ENCODE results near the gene SYNCRIP. TPM values are rescaled to one million over a fixed set of nuclear protein-coding genes. Genes with fewer than 3 reads are reported as not detected.

SYNCRIP gene
- total and polyA plus RNA-seq, 8 donors = 72.2 to 182 (median 156) TPM

DNA sequence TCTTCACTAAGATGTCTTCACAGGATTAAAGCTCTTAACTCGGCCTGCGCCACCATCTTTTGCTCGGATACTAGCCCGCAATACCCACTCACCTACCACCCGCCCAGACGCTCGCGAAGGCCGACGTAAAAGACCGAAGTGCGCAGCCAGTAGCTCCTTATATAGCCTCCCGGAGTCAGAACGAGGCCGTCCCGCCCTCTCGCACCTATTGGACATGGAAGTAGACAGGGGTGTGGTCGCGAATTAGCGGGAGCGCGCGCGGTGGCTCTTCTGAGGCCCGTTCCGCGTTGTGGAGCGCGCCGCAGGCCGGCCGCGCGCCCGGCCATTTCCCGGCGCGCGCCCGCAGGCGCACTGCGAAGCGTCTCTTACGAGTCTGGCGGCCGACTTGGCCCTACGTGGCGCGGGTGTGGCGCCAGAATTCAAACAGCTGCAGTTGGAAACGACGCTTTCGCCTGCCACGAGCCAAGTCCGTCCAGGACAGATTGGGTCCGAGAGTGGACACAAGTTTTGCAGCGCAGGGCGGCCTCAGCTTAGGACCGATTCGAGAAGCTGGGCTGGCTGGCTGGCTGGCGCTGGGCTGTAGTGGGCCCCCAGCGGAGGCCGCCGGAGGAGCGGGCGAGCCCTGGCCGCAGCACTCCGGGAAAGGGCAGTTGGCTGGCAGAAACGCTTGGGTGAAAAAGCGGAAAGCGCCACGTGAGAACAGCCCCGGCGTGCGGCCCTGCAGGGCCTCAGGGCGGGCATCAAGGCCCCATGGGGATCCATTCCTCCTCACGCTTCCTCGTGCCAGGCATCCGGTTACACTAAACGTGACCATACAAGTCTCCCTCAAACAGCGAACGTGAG is 36.1 kb upstream of the SYNCRIP start:
- H3K36me3 ChIP-seq = peaks cover 0 to 12% of the 10 kb centered on the region in 2 donors
- peak overlapping the region; percentile 89 to 95 for H3K27ac ChIP-seq
- H3K27me3 ChIP-seq = no peaks in the 10 kb centered on the region
- ATAC-seq (peak; percentile 98), DNase-seq (peak; percentile 98 to 100 (median 98))
- TF ChIP-seq, protein P1, sequence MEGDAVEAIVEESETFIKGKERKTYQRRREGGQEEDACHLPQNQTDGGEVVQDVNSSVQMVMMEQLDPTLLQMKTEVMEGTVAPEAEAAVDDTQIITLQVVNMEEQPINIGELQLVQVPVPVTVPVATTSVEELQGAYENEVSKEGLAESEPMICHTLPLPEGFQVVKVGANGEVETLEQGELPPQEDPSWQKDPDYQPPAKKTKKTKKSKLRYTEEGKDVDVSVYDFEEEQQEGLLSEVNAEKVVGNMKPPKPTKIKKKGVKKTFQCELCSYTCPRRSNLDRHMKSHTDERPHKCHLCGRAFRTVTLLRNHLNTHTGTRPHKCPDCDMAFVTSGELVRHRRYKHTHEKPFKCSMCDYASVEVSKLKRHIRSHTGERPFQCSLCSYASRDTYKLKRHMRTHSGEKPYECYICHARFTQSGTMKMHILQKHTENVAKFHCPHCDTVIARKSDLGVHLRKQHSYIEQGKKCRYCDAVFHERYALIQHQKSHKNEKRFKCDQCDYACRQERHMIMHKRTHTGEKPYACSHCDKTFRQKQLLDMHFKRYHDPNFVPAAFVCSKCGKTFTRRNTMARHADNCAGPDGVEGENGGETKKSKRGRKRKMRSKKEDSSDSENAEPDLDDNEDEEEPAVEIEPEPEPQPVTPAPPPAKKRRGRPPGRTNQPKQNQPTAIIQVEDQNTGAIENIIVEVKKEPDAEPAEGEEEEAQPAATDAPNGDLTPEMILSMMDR (IDR thresholded peaks at IDR 0.05) = no peak
- peak overlapping the region; percentile 65 to 73 for H3K4me3 ChIP-seq
- H3K9me3 ChIP-seq = no peaks in the 10 kb centered on the region
- intact Hi-C loops (cut with DNase I) = loop anchor here in 1 of 2 donors (5.0 kb wide), 1 partner anchor 37 kb away; the partner anchor contains the start of gene SYNCRIP
- H3K4me1 ChIP-seq = peaks cover 9 to 39% of the 10 kb centered on the region in 2 donors

DNA sequence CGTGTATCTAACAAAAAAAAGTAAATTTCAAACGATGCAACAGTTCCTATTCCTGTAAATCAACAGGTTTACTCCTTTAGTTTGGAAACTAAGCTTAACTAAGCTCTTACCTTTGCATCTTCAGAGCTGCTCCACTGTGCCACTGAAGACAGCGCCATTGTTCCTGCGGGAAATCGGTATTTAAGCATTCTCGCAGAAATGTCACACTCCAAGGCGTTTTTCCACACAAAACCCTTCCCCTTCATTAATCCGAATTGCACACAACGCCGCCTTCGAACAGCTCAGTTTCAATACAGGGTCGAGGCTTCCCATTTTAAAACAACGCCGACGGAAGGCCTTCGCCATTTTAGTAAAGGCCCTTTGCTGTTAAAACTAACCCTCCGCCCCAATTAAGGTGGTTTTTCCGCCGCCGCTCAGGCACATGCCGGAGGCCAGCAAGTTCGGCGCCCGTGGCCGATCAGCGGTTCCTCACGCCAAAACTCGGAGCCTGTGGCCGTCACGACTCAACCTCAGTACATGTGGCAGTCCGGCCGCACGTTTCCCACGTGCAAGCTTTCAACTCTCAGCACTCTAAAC is 35.4 kb upstream of the SYNCRIP start:
- Histone ChIP-seq H3K4me3 (peak overlapping the region; percentile 65 to 73), H3K36me3 (peaks cover 0 to 16% of the 10 kb centered on the region in 2 donors), H3K27ac (peak overlapping the region; percentile 89 to 95), H3K27me3 (no peaks in the 10 kb centered on the region), H3K4me1 (peaks cover 9 to 39% of the 10 kb centered on the region in 2 donors), H3K9me3 (no peaks in the 10 kb centered on the region)
- DNase-seq = peak in 2 of 4 donors; percentile 30 to 92
- intact Hi-C loops (cut with DNase I) = loop anchor here in 1 of 2 donors (5.0 kb wide), 1 partner anchor 36 kb away; the partner anchor contains the start of gene SYNCRIP
- peak; percentile 14 for ATAC-seq
- TF ChIP-seq, protein P1 (IDR thresholded peaks at IDR 0.05) = no peak

DNA sequence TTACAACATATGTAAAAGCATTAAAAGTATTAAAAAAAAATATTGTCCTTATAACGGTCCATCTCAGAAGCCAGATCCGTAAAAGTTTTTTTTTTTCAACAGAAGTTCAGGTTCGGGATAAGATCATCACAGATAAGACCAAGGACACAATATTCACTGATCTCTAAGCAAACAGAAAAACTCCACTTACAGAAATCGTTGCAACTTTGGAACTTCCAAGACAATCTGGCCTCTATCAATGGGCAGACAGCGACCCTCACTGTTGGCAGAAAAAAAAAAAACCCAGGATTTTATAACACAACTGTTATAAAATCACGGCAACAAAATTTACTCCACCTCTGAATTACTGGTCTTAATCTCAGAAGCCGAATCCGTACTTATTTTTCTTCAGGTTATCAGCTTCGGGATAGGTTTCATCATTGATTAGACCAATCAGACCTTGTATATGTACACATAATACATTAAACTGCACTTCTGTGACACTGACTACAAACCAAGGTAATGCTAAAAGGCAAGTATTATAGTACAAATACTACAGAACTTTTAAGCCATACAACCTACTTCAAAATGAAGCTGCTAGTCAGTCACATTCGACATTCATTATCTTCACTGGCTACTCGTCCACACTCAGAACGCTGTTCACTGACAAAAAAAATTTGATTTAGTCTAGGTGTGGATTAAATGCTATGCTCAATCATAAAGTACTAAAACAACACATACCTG is 34.7 kb upstream of the SYNCRIP start:
- no peaks in the 10 kb centered on the region for H3K9me3 ChIP-seq
- H3K27ac ChIP-seq = peak overlapping the region; percentile 89 to 95
- intact Hi-C loops (cut with DNase I) = loop anchor here in 1 of 2 donors (5.0 kb wide), 1 partner anchor 35 kb away; the partner anchor contains the start of gene SYNCRIP
- H3K36me3 ChIP-seq = peaks cover 0 to 23% of the 10 kb centered on the region in 2 donors
- peak in 2 of 4 donors; percentile 36 to 58 for DNase-seq
- H3K4me1 ChIP-seq = peaks cover 9 to 45% of the 10 kb centered on the region in 2 donors
- no peak for ATAC-seq
- TF ChIP-seq, protein P1 (IDR thresholded peaks at IDR 0.05) = no peak
- H3K27me3 ChIP-seq = no peaks in the 10 kb centered on the region
- H3K4me3 ChIP-seq = peak overlapping the region; percentile 65 to 73

DNA sequence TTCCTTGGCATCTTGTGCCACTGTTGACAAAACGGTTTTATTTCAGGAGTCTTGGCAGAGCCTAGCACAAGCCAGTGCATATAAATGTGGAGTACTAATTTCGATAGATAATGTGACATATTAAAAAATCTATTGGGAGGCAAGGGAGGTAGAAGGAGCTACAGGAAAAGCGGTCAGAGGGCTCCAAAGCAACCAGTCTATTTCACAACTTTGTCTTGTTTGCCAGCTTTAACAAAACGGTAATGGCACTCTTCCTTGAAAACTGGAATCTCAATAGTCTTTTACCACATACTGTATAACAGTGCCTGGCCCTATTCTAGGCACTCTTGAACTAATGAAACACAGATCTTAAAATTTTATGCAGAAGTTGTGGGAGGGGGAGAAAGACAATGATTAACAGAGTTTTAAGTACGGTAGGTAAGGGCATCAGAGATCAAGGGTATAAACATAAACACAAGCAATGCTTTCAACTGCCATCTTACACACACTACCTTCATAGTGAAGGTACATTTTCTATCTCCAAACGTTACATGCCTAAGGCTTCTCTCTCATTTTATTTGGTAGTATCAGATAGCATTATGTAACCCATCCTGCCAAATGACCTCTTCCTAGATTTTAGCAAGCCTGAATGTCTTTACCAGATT is 33.5 kb upstream of the SYNCRIP start:
- peaks cover 0 to 32% of the 10 kb centered on the region in 2 donors for H3K36me3 ChIP-seq
- H3K27ac ChIP-seq = peak overlapping the region in 1 of 2 donors; percentile 2
- peak overlapping the region; percentile 65 to 73 for H3K4me3 ChIP-seq
- intact Hi-C loops (cut with DNase I) = loop anchor here in 1 of 2 donors (5.0 kb wide), 1 partner anchor 34 kb away; the partner anchor contains the start of gene SYNCRIP
- H3K27me3 ChIP-seq = no peaks in the 10 kb centered on the region
- H3K9me3 ChIP-seq = no peaks in the 10 kb centered on the region
- H3K4me1 ChIP-seq = peaks cover 9 to 45% of the 10 kb centered on the region in 2 donors
- DNase-seq = no peak
- no peak for ATAC-seq
- TF ChIP-seq, protein P1 (IDR thresholded peaks at IDR 0.05) = no peak
